GM12878 (cell line): ENCODE results near the gene UBXN4. TPM values are rescaled to one million over a fixed set of nuclear protein-coding genes. Genes with fewer than 3 reads are reported as not detected.
A peak's percentile ranks its signal among the peaks of the same experiment; 100 is the strongest.

Experiments
- ATAC-seq: fragments of 200-7000 bp; cut with Tn5 transposase; 3 replicates; pipeline ENCODE4 v1.9.1; 2020; ENCODE audit warnings: mild to moderate bottlenecking, moderate library complexity
- BruUV-seq: library from RNA; stranded (reverse); fragments of 400-500 nt; replicated peaks from 2 replicates; lab custom pipeline; 2021; lab: Mats Ljungman, UMichigan
- CTCF ChIA-PET: fragments of 300-600 bp; sonication (Branson Sonifier 250); formaldehyde crosslinking; extraction: SDS; loops from one replicate; lab custom pipeline; 2021; ENCODE audit warnings: inconsistent platforms; lab: Yijun Ruan, JAX
- POLR2A ChIA-PET: fragments of 350-600 bp; formaldehyde crosslinking; extraction: SDS; loops from one replicate; lab custom pipeline; 2021; ENCODE audit warnings: inconsistent platforms; lab: Charles Lee
- RAD21 ChIA-PET: fragments of 300-600 bp; sonication (Branson Sonifier 250); formaldehyde crosslinking; loops from one replicate; lab custom pipeline; 2023; ENCODE audit warnings: antibody characterized with exemption; ENCODE audit not compliant: unreplicated experiment; lab: Charles Lee
- SMC1A ChIA-PET: fragments of 300-600 bp; sonication (Branson Sonifier 250); formaldehyde crosslinking; loops from one replicate; lab custom pipeline; 2023; ENCODE audit not compliant: unreplicated experiment, uncharacterized antibody; lab: Charles Lee
- DNase-seq: peaks from one replicate; pipeline ENCODE4 v3.0.0-alpha.2; 2011; ENCODE audit warnings: low read depth, low spot score
- FAIRE-seq: peaks from 3 replicates; lab custom pipeline; 2011; peaks lifted over from hg19 to GRCh38; lab: Jason Lieb, UNC
- H2AFZ ChIP-seq: 2 replicates; pipeline ENCODE4 v1.6.0; 2011; ENCODE audit warnings: low read depth, low read length, control low read depth; ENCODE audit not compliant: control insufficient read depth
- H3K27ac ChIP-seq: 2 replicates; pipeline ENCODE4 v1.5.1; 2011; ENCODE audit warnings: control low read depth; ENCODE audit not compliant: control insufficient read depth, insufficient read depth
- H3K27me3 ChIP-seq, 2 experiments: replicated peaks in 1 of 2; 2 replicates each; pipeline versions ENCODE4 v1.6.0 to v1.6.1; 2011; ENCODE audit warnings: low read length in 1 of 2; ENCODE audit not compliant: control insufficient read depth in 2 of 2, insufficient read depth in 2 of 2
- H3K36me3 ChIP-seq, 2 experiments: 2 replicates each; pipeline ENCODE4 v1.5.1; 2011; ENCODE audit warnings: low read length in 1 of 2; ENCODE audit not compliant: control insufficient read depth in 2 of 2, insufficient read depth in 2 of 2
- H3K4me1 ChIP-seq: 2 replicates; pipeline ENCODE4 v1.6.1; 2011; ENCODE audit warnings: mild to moderate bottlenecking, low read length, moderate library complexity, mixed read lengths; ENCODE audit not compliant: control insufficient read depth, insufficient read depth
- H3K4me2 ChIP-seq: 2 replicates; pipeline ENCODE4 v1.6.0; 2011; ENCODE audit warnings: control low read depth; ENCODE audit not compliant: control insufficient read depth, insufficient read depth
- H3K4me3 ChIP-seq: fragments of 200-600 bp; sonication (generic); 2 replicates; pipeline ENCODE4 v1.5.1; 2016
- H3K79me2 ChIP-seq: 2 replicates; pipeline ENCODE4 v1.6.0; 2011; ENCODE audit warnings: low read length; ENCODE audit not compliant: control insufficient read depth, insufficient read depth
- H3K9ac ChIP-seq: 2 replicates; pipeline ENCODE4 v1.8.0; 2011; ENCODE audit warnings: low read length, control low read depth, mixed read lengths; ENCODE audit not compliant: control insufficient read depth, insufficient read depth
- H3K9me3 ChIP-seq: replicated peaks from 3 replicates; pipeline ENCODE4 v1.5.1; 2011; ENCODE audit warnings: mild to moderate bottlenecking, low read length; ENCODE audit not compliant: control insufficient read depth, insufficient read depth
- H4K20me1 ChIP-seq: 2 replicates; pipeline ENCODE4 v1.6.0; 2011; ENCODE audit not compliant: control insufficient read depth, insufficient read depth
- BMI1 ChIP-seq: fragments of 450-650 bp; IDR thresholded peaks from 2 replicates; pipeline ENCODE4 v1.6.1; 2016; ENCODE audit warnings: mild to moderate bottlenecking, moderate library complexity, borderline replicate concordance
- CBFB ChIP-seq: IDR thresholded peaks from 2 replicates; pipeline ENCODE4 v1.6.1; 2016; ENCODE audit warnings: antibody characterized with exemption, low read depth
- CBX3 ChIP-seq: fragments of 200-600 bp; sonication (generic); IDR thresholded peaks from 2 replicates; pipeline ENCODE4 v1.6.1; 2016; ENCODE audit warnings: low read depth, borderline replicate concordance
- KLF5 ChIP-seq: fragments of 450-650 bp; IDR thresholded peaks from 2 replicates; pipeline ENCODE4 v1.6.1; 2014; ENCODE audit warnings: mild to moderate bottlenecking; ENCODE audit not compliant: partially characterized antibody
- MEF2B ChIP-seq: fragments of 450-650 bp; IDR thresholded peaks from 2 replicates; pipeline ENCODE4 v1.6.1; 2018; ENCODE audit warnings: mild to moderate bottlenecking, moderate library complexity; ENCODE audit not compliant: partially characterized antibody, poor library complexity, severe bottlenecking
- NR2C1 ChIP-seq: fragments of 450-650 bp; IDR thresholded peaks from 2 replicates; pipeline ENCODE4 v1.6.1; 2017; ENCODE audit warnings: antibody characterized with exemption, mild to moderate bottlenecking, moderate library complexity
- POU2F2 ChIP-seq: IDR thresholded peaks from 3 replicates; pipeline ENCODE4 v1.6.1; 2011; ENCODE audit warnings: low read depth, mild to moderate bottlenecking, low read length, borderline replicate concordance
- RCOR1 ChIP-seq: conservative IDR thresholded peaks from 2 replicates; pipeline ENCODE4 v1.6.1; 2012; ENCODE audit warnings: low read depth, low read length, improper control_type of control experiment
- WRNIP1 ChIP-seq: IDR thresholded peaks from 2 replicates; pipeline ENCODE4 v1.6.1; 2011; ENCODE audit warnings: low read depth, low read length, improper control_type of control experiment, borderline replicate concordance
- WGBS: methylation state at CpG from one replicate; pipeline ENCODE4 v1.1.6; 2016; ENCODE audit warnings: low lambda C conversion rate; ENCODE audit not compliant: insufficient replicate concordance, insufficient coverage; ENCODE audit errors: missing lambda C conversion rate; 5-methylcytosine and 5-hydroxymethylcytosine counted together
- in situ Hi-C: fragments of 300-500 bp; cut with MboI; formaldehyde crosslinking; loops from 9 replicates; pipeline ENCODE4 v1.14.3; 2018; ENCODE audit warnings: mixed read lengths
- intact Hi-C: fragments of 100-400 bp; cut with micrococcal nuclease; formaldehyde crosslinking; loops from one replicate; pipeline ENCODE4 v1.14.2; 2022; ENCODE audit not compliant: unreplicated experiment
- polyA plus RNA-seq, 11 experiments: library from polyadenylated mRNA; depleted of rRNA in 4 of 11; unstranded in 6 of 11; stranded (reverse) in 5 of 11; fragments of >200 nt; fragmentation: Nextera tagmentation in 4 of 11; fragmentation: Illumina TruSeq in 1 of 11; extraction: Ambion mirVana in 4 of 11; extraction: Trizol in 1 of 11; gene quantifications; 1 replicate in 1 of 11; 2 replicates in 10 of 11; pipeline versions ENCODE4 v1.2.1 to v1.2.3, GENCODE V29; 2011 to 2016; ENCODE audit warnings: inconsistent platforms in 2 of 11, missing spikeins in 2 of 11, low read depth in 1 of 11
- total RNA-seq, 4 experiments: library from RNA; depleted of rRNA in 3 of 4; stranded (reverse); fragments of >200 nt in 3 of 4; fragmentation: Illumina TruSeq in 1 of 4; extraction: Trizol in 1 of 4; gene quantifications; 2 replicates each; pipeline versions ENCODE4 v1.2.1 to v1.2.3, GENCODE V29; 2013 to 2021
- TF ChIP-seq, protein P1 (sequence below): fragments of 450-650 bp; IDR thresholded peaks from 2 replicates; pipeline ENCODE4 v1.6.1; 2017; ENCODE audit warnings: mild to moderate bottlenecking
- TF ChIP-seq, protein P2 (sequence below): IDR thresholded peaks from 2 replicates; pipeline ENCODE4 v1.6.1; 2012; ENCODE audit warnings: improper control_type of control experiment, low read depth, low read length; ENCODE audit not compliant: insufficient replicate concordance
- TF ChIP-seq, protein P3 (sequence below): IDR thresholded peaks from 2 replicates; pipeline ENCODE4 v1.6.1; 2012; ENCODE audit warnings: low read length, inconsistent platforms
- TF ChIP-seq, protein P4 (sequence below): fragments of 450-650 bp; IDR thresholded peaks from 2 replicates; pipeline ENCODE4 v1.6.1; 2016; ENCODE audit warnings: mild to moderate bottlenecking

The UBXN4 gene
- total and polyA plus RNA-seq, 10 of the 15 experiments (the other 5 are each of a cell fraction or from before 2014, with no cell fraction given): 52.6 to 133 (median 71.9) TPM

DNA sequence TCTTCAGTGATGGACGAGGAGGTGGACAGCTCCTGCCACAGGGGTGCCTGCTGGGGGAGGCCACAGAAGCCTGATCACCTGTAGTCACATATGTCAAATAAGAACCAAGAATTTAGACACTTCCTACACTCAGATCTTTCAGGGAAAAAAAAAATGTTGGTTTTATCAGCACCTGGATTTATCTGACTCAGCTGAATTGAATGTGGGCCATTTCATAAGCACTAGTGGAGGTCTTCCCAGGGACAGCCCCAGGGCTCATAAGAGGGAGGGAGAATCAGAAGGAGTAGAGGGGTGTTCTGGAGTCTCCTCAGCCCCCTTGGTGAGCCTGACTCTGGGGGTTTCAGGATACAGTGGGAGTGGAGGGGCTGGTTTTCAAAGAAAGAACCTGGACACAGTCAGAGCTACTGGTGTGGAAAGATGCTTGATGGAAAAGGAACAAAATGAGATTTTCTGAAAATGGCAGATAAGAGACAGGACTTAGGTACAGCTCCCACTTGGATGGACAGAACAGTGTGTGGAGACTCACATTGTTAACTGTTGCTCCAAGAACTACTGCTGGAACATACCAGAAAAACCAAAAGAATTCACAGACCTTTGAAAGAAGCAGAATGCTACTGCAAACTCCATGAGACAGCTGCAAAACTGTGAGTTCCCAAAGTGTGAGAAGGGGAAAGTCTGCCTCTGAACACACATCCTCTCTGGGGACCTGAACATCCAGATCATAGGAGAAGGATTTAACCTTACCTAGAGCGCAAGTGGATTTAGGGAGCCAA is 49.9 kb downstream of the UBXN4 start:
- intact Hi-C loops: no loop called here
- Histone ChIP-seq H3K36me3 (no peaks in the 10 kb centered on the region), H3K9me3 (no peaks in the 10 kb centered on the region), H3K27ac (peak overlapping the region; percentile 35; the same call in 1 of the 2 replicates), H3K9ac (no peak overlapping the region), H2AFZ (no peak overlapping the region), H3K4me3 (no peak overlapping the region), H4K20me1 (no peaks in the 10 kb centered on the region), H3K79me2 (no peaks in the 10 kb centered on the region), H3K27me3 (no peaks in the 10 kb centered on the region), H3K4me1 (peaks cover 12% of the 10 kb centered on the region), H3K4me2 (no peak overlapping the region)
- ATAC-seq: no peak
- 90% methylated on average over 2 of the region's 2 CpGs for WGBS
- ChIA-PET CTCF (interaction anchor here (0.6 to 2.5 kb wide), 11 partner anchors 7 to 803 kb away, joined by 3 to 14 read pairs (median 4); partner anchors contain the start of gene UBXN4), RAD21 (interaction anchor here (1.0 to 1.2 kb wide), 2 partner anchors 593 to 788 kb away, joined by 4 read pairs; no protein-coding TSS in a partner anchor), SMC1A (interaction anchor here (1.0 to 2.4 kb wide), 10 partner anchors 9 to 619 kb away, joined by 3 to 14 read pairs (median 4); no protein-coding TSS in a partner anchor), POLR2A (interaction anchor here (1.5 kb wide), 1 partner anchor 49 kb away, joined by 4 read pairs; no protein-coding TSS in a partner anchor)
- in situ Hi-C loops: no loop called here
- no peak for DNase-seq
- no TSS peak for BruUV-seq
- FAIRE-seq: peak; percentile 7
- no peak for TF ChIP-seq POU2F2
- TF ChIP-seq, protein P1, sequence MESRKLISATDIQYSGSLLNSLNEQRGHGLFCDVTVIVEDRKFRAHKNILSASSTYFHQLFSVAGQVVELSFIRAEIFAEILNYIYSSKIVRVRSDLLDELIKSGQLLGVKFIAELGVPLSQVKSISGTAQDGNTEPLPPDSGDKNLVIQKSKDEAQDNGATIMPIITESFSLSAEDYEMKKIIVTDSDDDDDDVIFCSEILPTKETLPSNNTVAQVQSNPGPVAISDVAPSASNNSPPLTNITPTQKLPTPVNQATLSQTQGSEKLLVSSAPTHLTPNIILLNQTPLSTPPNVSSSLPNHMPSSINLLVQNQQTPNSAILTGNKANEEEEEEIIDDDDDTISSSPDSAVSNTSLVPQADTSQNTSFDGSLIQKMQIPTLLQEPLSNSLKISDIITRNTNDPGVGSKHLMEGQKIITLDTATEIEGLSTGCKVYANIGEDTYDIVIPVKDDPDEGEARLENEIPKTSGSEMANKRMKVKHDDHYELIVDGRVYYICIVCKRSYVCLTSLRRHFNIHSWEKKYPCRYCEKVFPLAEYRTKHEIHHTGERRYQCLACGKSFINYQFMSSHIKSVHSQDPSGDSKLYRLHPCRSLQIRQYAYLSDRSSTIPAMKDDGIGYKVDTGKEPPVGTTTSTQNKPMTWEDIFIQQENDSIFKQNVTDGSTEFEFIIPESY: no peak
- TF ChIP-seq, protein P2, sequence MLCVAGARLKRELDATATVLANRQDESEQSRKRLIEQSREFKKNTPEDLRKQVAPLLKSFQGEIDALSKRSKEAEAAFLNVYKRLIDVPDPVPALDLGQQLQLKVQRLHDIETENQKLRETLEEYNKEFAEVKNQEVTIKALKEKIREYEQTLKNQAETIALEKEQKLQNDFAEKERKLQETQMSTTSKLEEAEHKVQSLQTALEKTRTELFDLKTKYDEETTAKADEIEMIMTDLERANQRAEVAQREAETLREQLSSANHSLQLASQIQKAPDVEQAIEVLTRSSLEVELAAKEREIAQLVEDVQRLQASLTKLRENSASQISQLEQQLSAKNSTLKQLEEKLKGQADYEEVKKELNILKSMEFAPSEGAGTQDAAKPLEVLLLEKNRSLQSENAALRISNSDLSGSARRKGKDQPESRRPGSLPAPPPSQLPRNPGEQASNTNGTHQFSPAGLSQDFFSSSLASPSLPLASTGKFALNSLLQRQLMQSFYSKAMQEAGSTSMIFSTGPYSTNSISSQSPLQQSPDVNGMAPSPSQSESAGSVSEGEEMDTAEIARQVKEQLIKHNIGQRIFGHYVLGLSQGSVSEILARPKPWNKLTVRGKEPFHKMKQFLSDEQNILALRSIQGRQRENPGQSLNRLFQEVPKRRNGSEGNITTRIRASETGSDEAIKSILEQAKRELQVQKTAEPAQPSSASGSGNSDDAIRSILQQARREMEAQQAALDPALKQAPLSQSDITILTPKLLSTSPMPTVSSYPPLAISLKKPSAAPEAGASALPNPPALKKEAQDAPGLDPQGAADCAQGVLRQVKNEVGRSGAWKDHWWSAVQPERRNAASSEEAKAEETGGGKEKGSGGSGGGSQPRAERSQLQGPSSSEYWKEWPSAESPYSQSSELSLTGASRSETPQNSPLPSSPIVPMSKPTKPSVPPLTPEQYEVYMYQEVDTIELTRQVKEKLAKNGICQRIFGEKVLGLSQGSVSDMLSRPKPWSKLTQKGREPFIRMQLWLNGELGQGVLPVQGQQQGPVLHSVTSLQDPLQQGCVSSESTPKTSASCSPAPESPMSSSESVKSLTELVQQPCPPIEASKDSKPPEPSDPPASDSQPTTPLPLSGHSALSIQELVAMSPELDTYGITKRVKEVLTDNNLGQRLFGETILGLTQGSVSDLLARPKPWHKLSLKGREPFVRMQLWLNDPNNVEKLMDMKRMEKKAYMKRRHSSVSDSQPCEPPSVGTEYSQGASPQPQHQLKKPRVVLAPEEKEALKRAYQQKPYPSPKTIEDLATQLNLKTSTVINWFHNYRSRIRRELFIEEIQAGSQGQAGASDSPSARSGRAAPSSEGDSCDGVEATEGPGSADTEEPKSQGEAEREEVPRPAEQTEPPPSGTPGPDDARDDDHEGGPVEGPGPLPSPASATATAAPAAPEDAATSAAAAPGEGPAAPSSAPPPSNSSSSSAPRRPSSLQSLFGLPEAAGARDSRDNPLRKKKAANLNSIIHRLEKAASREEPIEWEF: no peak
- no peak for TF ChIP-seq CBX3
- TF ChIP-seq NR2C1: no peak
- no peak for TF ChIP-seq CBFB
- no peak for TF ChIP-seq RCOR1
- TF ChIP-seq, protein P3, sequence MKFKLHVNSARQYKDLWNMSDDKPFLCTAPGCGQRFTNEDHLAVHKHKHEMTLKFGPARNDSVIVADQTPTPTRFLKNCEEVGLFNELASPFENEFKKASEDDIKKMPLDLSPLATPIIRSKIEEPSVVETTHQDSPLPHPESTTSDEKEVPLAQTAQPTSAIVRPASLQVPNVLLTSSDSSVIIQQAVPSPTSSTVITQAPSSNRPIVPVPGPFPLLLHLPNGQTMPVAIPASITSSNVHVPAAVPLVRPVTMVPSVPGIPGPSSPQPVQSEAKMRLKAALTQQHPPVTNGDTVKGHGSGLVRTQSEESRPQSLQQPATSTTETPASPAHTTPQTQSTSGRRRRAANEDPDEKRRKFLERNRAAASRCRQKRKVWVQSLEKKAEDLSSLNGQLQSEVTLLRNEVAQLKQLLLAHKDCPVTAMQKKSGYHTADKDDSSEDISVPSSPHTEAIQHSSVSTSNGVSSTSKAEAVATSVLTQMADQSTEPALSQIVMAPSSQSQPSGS: no peak
- no peak for TF ChIP-seq BMI1
- TF ChIP-seq, protein P4, sequence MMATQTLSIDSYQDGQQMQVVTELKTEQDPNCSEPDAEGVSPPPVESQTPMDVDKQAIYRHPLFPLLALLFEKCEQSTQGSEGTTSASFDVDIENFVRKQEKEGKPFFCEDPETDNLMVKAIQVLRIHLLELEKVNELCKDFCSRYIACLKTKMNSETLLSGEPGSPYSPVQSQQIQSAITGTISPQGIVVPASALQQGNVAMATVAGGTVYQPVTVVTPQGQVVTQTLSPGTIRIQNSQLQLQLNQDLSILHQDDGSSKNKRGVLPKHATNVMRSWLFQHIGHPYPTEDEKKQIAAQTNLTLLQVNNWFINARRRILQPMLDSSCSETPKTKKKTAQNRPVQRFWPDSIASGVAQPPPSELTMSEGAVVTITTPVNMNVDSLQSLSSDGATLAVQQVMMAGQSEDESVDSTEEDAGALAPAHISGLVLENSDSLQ: no peak
- no peak for TF ChIP-seq WRNIP1
- no peak for TF ChIP-seq KLF5
- TF ChIP-seq MEF2B: no peak
